ENCODE measurements around the gene VTI1A. TPM values are rescaled to one million over a fixed set of nuclear protein-coding genes. Genes with fewer than 3 reads are reported as not detected.

The VTI1A gene
- total RNA-seq, 3 donors from 2014 or later = 53.7 to 65.6 (median 59.2) TPM

DNA sequence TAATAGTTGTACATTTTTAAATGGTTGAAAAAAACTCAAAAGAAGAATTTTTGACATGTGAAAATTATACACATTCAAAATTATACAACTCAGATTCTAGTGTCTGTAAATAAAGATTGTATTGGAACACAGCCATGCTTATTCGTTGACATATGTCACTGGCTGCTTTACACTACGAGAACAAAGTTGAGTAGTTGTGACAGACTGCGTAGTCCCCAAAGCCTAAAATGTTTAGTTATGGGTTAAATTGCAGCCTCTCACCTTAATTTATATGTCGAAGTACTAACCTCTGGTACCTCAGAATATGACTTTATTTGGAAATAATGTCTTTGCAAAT, 358.2 kb downstream of the VTI1A start:
- Histone ChIP-seq H3K27ac (no peak overlapping the region), H3K4me1 (no peaks in the 10 kb centered on the region), H3K4me3 (no peak overlapping the region), H3K9me3 (no peaks in the 10 kb centered on the region), H3K36me3 (no peaks in the 10 kb centered on the region), H3K27me3 (no peaks in the 10 kb centered on the region)
- no peak for DNase-seq (ENCODE audit: low spot score in 2 of 2)
- TF ChIP-seq POLR2AphosphoS5 (IDR thresholded peaks at IDR 0.05) = no peak
- intact Hi-C loops (cut with DNase I; ENCODE audit: low total_unique reads) = no loop called here

- Histone ChIP-seq H3K9me3 (no peaks in the 10 kb centered on the region), H3K36me3 (no peaks in the 10 kb centered on the region), H3K4me3 (no peak overlapping the region), H3K27me3 (no peaks in the 10 kb centered on the region), H3K4me1 (no peaks in the 10 kb centered on the region), H3K27ac (no peak overlapping the region)
- no peak for DNase-seq (ENCODE audit: low spot score in 2 of 2)
- intact Hi-C loops (cut with DNase I; ENCODE audit: low total_unique reads) = no loop called here
- TF ChIP-seq POLR2A (IDR thresholded peaks at IDR 0.05) (no peak), CTCF (IDR thresholded peaks at IDR 0.05) (no peak), POLR2AphosphoS5 (IDR thresholded peaks at IDR 0.05) (no peak)
These were observed 358.7 kb downstream of the VTI1A start for GRCh38 chr10:112805701-112806100.

GRCh38 chr10:112807013-112807412, 360.0 kb downstream of the VTI1A start:
- Histone ChIP-seq H3K27me3 (no peaks in the 10 kb centered on the region), H3K4me1 (no peaks in the 10 kb centered on the region), H3K4me3 (no peak overlapping the region), H3K36me3 (no peaks in the 10 kb centered on the region), H3K9me3 (no peaks in the 10 kb centered on the region), H3K27ac (no peak overlapping the region)
- TF ChIP-seq CTCF (IDR thresholded peaks at IDR 0.05) = no peak
- no peak for TF ChIP-seq POLR2A (IDR thresholded peaks at IDR 0.05)
- no peak for TF ChIP-seq POLR2AphosphoS5 (IDR thresholded peaks at IDR 0.05)
- no peak for DNase-seq (ENCODE audit: low spot score in 2 of 2)
- intact Hi-C loops (cut with DNase I; ENCODE audit: low total_unique reads) = no loop called here

- TF ChIP-seq POLR2A (IDR thresholded peaks at IDR 0.05) (no peak), POLR2AphosphoS5 (IDR thresholded peaks at IDR 0.05) (no peak), CTCF (IDR thresholded peaks at IDR 0.05) (no peak)
- Histone ChIP-seq H3K9me3 (no peaks in the 10 kb centered on the region), H3K4me3 (no peak overlapping the region), H3K36me3 (no peaks in the 10 kb centered on the region), H3K4me1 (no peaks in the 10 kb centered on the region), H3K27me3 (no peaks in the 10 kb centered on the region), H3K27ac (no peak overlapping the region)
- no peak for DNase-seq (ENCODE audit: low spot score in 2 of 2)
- intact Hi-C loops (cut with DNase I; ENCODE audit: low total_unique reads) = no loop called here
These were observed 362.7 kb downstream of the VTI1A start for GRCh38 chr10:112809736-112810135.

DNA sequence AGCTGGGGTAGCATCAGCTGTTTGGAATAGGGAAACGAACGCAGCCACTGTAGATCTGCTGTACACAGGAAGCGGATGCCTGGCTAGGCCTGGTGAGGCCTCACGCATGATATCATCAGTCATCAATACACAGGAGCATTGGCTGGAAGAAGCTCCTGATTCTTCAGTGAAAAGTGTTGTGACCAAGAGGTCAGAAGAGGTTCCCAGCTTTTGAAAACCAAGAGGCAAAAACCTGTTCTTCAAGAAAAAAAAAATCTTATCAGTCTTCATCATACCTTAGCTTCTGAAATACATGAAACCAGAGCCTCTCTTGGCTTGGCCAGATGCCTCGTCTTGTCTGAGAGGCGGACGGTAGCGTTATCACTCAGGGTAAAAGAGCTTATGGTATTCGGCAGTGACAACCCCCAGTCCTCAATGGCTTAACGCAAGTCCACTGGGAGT, 363.7 kb downstream of the VTI1A start:
- no peaks in the 10 kb centered on the region for H3K4me1 ChIP-seq
- no peak for DNase-seq (ENCODE audit: low spot score in 2 of 2)
- H3K27me3 ChIP-seq = no peaks in the 10 kb centered on the region
- H3K4me3 ChIP-seq = no peak overlapping the region
- H3K27ac ChIP-seq = peak overlapping the region in 1 of 2 donors; percentile 72
- H3K9me3 ChIP-seq = no peaks in the 10 kb centered on the region
- intact Hi-C loops (cut with DNase I; ENCODE audit: low total_unique reads) = no loop called here
- no peaks in the 10 kb centered on the region for H3K36me3 ChIP-seq
- no peak for TF ChIP-seq CTCF (IDR thresholded peaks at IDR 0.05)
- TF ChIP-seq POLR2A (IDR thresholded peaks at IDR 0.05) = no peak
- TF ChIP-seq POLR2AphosphoS5 (IDR thresholded peaks at IDR 0.05) = no peak

Measured in breast epithelium (tissue), 4 donors.